HEK293 (cell line): ENCODE data around the gene ACTN4.

Source experiments
- CTCF ChIA-PET: fragments of 350-600 bp; formaldehyde crosslinking; extraction: SDS; loops from one replicate; lab custom pipeline; 2021; ENCODE audit warnings: antibody characterized with exemption; lab: Yijun Ruan, JAX
- POLR2A ChIA-PET: fragments of 300-600 bp; formaldehyde crosslinking; extraction: SDS; loops from one replicate; lab custom pipeline; 2020; ENCODE audit warnings: antibody characterized with exemption, inconsistent platforms; lab: Yijun Ruan, JAX
- H3K27ac ChIP-seq: fragments of 200-500 bp; sonication (Bioruptor generic); 2 replicates; pipeline ENCODE4 v1.5.1; 2014; ENCODE audit warnings: low read depth, low read length, control low read depth, inconsistent platforms; ENCODE audit errors: extremely low read depth
- H3K36me3 ChIP-seq, 2 experiments: fragments of 200-500 bp in 1 of 2; sonication (Bioruptor generic) in 1 of 2; 1 replicate in 1 of 2; 2 replicates in 1 of 2; pipeline ENCODE4 v1.5.1; 2014 to 2017; ENCODE audit warnings: inconsistent platforms in 2 of 2, low read length in 2 of 2; ENCODE audit not compliant: control insufficient read depth in 2 of 2, insufficient read depth in 1 of 2
- H3K4me1 ChIP-seq: fragments of 200-500 bp; sonication (Bioruptor generic); 2 replicates; pipeline ENCODE4 v1.5.1; 2014; ENCODE audit warnings: mild to moderate bottlenecking, low read length, inconsistent platforms; ENCODE audit not compliant: control insufficient read depth, insufficient read depth
- H3K4me3 ChIP-seq: 2 replicates; pipeline ENCODE4 v1.5.1; 2011; ENCODE audit warnings: low read depth, mild to moderate bottlenecking, control low read depth, low read length, moderate library complexity
- H3K9me3 ChIP-seq: fragments of 200-500 bp; sonication (Bioruptor generic); 2 replicates; pipeline ENCODE4 v1.5.1; 2014; ENCODE audit warnings: low read depth, low read length, inconsistent platforms; ENCODE audit not compliant: control insufficient read depth, insufficient read depth
- HIC1 ChIP-seq: fragments of 450-650 bp; formaldehyde crosslinking; IDR thresholded peaks from 2 replicates; pipeline ENCODE4 v1.5.1; 2016; ENCODE audit warnings: missing biosample characterization, missing genetic modification characterization
- RBAK ChIP-seq: fragments of 450-650 bp; formaldehyde crosslinking; IDR thresholded peaks from 2 replicates; pipeline ENCODE4 v1.5.1; 2016; ENCODE audit warnings: missing biosample characterization, missing genetic modification characterization
- ZBTB7A ChIP-seq: fragments of 450-650 bp; formaldehyde crosslinking; IDR thresholded peaks from 2 replicates; pipeline ENCODE4 v1.5.1; 2016; ENCODE audit warnings: low read depth, missing biosample characterization, missing genetic modification characterization
- ZNF335 ChIP-seq: fragments of 450-650 bp; formaldehyde crosslinking; conservative IDR thresholded peaks from 2 replicates; pipeline ENCODE4 v1.5.1; 2016; ENCODE audit warnings: missing biosample characterization, missing genetic modification characterization
- ZNF394 ChIP-seq: fragments of 450-650 bp; formaldehyde crosslinking; IDR thresholded peaks from 2 replicates; pipeline ENCODE4 v1.5.1; 2016; ENCODE audit warnings: missing biosample characterization, missing genetic modification characterization, mild to moderate bottlenecking, moderate library complexity, borderline replicate concordance
- ZNF48 ChIP-seq: fragments of 450-650 bp; formaldehyde crosslinking; IDR thresholded peaks from 2 replicates; pipeline ENCODE4 v1.5.1; 2016; ENCODE audit warnings: missing biosample characterization, missing genetic modification characterization
- ZNF549 ChIP-seq: fragments of 450-650 bp; IDR thresholded peaks from 2 replicates; pipeline ENCODE4 v1.5.1; 2018; ENCODE audit warnings: missing biosample characterization, missing genetic modification characterization, mild to moderate bottlenecking, inconsistent platforms, moderate library complexity
- ZNF558 ChIP-seq: fragments of 450-650 bp; formaldehyde crosslinking; IDR thresholded peaks from 2 replicates; pipeline ENCODE4 v1.5.1; 2016; ENCODE audit warnings: missing biosample characterization, missing genetic modification characterization
- ZNF561 ChIP-seq: fragments of 450-650 bp; IDR thresholded peaks from 2 replicates; pipeline ENCODE4 v1.5.1; 2018; ENCODE audit warnings: missing biosample characterization, missing genetic modification characterization, borderline replicate concordance
- ZNF600 ChIP-seq: fragments of 450-650 bp; formaldehyde crosslinking; IDR thresholded peaks from 2 replicates; pipeline ENCODE4 v1.5.1; 2016; ENCODE audit warnings: missing biosample characterization, missing genetic modification characterization
- ZNF664 ChIP-seq: fragments of 450-650 bp; formaldehyde crosslinking; IDR thresholded peaks from 2 replicates; pipeline ENCODE4 v1.5.1; 2016; ENCODE audit warnings: missing biosample characterization, missing genetic modification characterization
- TF ChIP-seq, protein P1 (sequence below): fragments of 450-650 bp; formaldehyde crosslinking; IDR thresholded peaks from 2 replicates; pipeline ENCODE4 v1.5.1; 2016; ENCODE audit warnings: missing biosample characterization, missing genetic modification characterization
- TF ChIP-seq, protein P2 (sequence below): fragments of 450-650 bp; formaldehyde crosslinking; IDR thresholded peaks from 2 replicates; pipeline ENCODE4 v1.5.1; 2016; ENCODE audit warnings: missing biosample characterization, missing genetic modification characterization
- TF ChIP-seq, protein P3 (sequence below): fragments of 450-650 bp; formaldehyde crosslinking; IDR thresholded peaks from 2 replicates; pipeline ENCODE4 v1.5.1; 2016; ENCODE audit warnings: missing biosample characterization, missing genetic modification characterization
- TF ChIP-seq, protein P4 (sequence below): fragments of 450-650 bp; formaldehyde crosslinking; IDR thresholded peaks from 2 replicates; pipeline ENCODE4 v1.5.1; 2016; ENCODE audit warnings: missing biosample characterization, missing genetic modification characterization
- TF ChIP-seq, protein P5 (sequence below): fragments of 450-650 bp; formaldehyde crosslinking; IDR thresholded peaks from 2 replicates; pipeline ENCODE4 v1.5.1; 2016; ENCODE audit warnings: missing biosample characterization, missing genetic modification characterization
- TF ChIP-seq, protein P6 (sequence below): fragments of 450-650 bp; formaldehyde crosslinking; conservative IDR thresholded peaks from 2 replicates; pipeline ENCODE4 v1.5.1; 2016; ENCODE audit warnings: low read depth, missing biosample characterization, missing genetic modification characterization

Gene ACTN4

GRCh38 chr19:38663156-38663651, 15.8 kb downstream of the ACTN4 start:
- Histone ChIP-seq H3K4me3 (no peak overlapping the region), H3K4me1 (peaks cover 76% of the 10 kb centered on the region), H3K36me3 (peaks cover 3 to 26% of the 10 kb centered on the region in 2 experiments; a peak in 2 of 3 replicates), H3K9me3 (no peaks in the 10 kb centered on the region), H3K27ac (no peak overlapping the region)
- ChIA-PET CTCF (interaction anchor here (1.0 to 1.6 kb wide), 4 partner anchors 15 to 119 kb away, joined by 4 to 8 read pairs (median 6); partner anchors contain the start of gene ACTN4), POLR2A (interaction anchor here (1.0 to 10.8 kb wide), 5 partner anchors 8 to 44 kb away, joined by 3 to 122 read pairs (median 6); partner anchors contain the start of genes ACTN4 and EIF3K)
- TF ChIP-seq ZNF48 (tag by site-specific recombination) (no peak), RBAK (tag by site-specific recombination) (no peak), ZBTB7A (tag by site-specific recombination) (no peak), ZNF335 (no peak), HIC1 (tag by site-specific recombination) (no peak), ZNF664 (tag by site-specific recombination) (no peak), ZNF549 (tag by site-specific recombination) (no peak), ZNF394 (tag by site-specific recombination) (no peak)
- TF ChIP-seq, protein P1, sequence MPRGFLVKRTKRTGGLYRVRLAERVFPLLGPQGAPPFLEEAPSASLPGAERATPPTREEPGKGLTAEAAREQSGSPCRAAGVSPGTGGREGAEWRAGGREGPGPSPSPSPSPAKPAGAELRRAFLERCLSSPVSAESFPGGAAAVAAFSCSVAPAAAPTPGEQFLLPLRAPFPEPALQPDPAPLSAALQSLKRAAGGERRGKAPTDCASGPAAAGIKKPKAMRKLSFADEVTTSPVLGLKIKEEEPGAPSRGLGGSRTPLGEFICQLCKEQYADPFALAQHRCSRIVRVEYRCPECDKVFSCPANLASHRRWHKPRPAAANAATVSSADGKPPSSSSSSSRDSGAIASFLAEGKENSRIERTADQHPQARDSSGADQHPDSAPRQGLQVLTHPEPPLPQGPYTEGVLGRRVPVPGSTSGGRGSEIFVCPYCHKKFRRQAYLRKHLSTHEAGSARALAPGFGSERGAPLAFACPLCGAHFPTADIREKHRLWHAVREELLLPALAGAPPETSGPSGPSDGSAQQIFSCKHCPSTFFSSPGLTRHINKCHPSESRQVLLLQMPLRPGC (tag by site-specific recombination) = no peak
- TF ChIP-seq, protein P2, sequence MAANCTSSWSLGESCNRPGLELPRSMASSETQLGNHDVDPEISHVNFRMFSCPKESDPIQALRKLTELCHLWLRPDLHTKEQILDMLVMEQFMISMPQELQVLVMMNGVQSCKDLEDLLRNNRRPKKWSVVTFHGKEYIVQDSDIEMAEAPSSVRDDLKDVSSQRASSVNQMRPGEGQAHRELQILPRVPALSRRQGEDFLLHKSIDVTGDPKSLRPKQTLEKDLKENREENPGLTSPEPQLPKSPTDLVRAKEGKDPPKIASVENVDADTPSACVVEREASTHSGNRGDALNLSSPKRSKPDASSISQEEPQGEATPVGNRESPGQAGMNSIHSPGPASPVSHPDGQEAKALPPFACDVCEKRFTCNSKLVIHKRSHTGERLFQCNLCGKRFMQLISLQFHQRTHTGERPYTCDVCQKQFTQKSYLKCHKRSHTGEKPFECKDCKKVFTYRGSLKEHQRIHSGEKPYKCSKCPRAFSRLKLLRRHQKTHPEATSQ (tag by site-specific recombination) = no peak

- ChIA-PET CTCF (interaction anchor here (0.7 to 3.0 kb wide), 4 partner anchors 27 to 120 kb away, joined by 3 to 13 read pairs (median 6); no protein-coding TSS in a partner anchor), POLR2A (interaction anchor here (0.7 to 10.8 kb wide), 5 partner anchors 10 to 36 kb away, joined by 3 to 122 read pairs (median 6); partner anchors contain the start of gene ACTN4)
- Histone ChIP-seq H3K4me3 (no peak overlapping the region), H3K9me3 (no peaks in the 10 kb centered on the region), H3K27ac (no peak overlapping the region; the same call in 1 of the 2 replicates), H3K36me3 (peaks cover 3 to 27% of the 10 kb centered on the region in 2 experiments; a peak in 2 of 3 replicates), H3K4me1 (peaks cover 71% of the 10 kb centered on the region)
- TF ChIP-seq ZNF558 (tag by site-specific recombination) (no peak), ZNF600 (tag by site-specific recombination) (peak; percentile 88), ZNF561 (tag by site-specific recombination) (no peak)
- TF ChIP-seq, protein P3, sequence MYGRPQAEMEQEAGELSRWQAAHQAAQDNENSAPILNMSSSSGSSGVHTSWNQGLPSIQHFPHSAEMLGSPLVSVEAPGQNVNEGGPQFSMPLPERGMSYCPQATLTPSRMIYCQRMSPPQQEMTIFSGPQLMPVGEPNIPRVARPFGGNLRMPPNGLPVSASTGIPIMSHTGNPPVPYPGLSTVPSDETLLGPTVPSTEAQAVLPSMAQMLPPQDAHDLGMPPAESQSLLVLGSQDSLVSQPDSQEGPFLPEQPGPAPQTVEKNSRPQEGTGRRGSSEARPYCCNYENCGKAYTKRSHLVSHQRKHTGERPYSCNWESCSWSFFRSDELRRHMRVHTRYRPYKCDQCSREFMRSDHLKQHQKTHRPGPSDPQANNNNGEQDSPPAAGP (tag by site-specific recombination) = 0 out of 2 replicates have a peak, but pooled peaks have one; percentile 7
- TF ChIP-seq, protein P4, sequence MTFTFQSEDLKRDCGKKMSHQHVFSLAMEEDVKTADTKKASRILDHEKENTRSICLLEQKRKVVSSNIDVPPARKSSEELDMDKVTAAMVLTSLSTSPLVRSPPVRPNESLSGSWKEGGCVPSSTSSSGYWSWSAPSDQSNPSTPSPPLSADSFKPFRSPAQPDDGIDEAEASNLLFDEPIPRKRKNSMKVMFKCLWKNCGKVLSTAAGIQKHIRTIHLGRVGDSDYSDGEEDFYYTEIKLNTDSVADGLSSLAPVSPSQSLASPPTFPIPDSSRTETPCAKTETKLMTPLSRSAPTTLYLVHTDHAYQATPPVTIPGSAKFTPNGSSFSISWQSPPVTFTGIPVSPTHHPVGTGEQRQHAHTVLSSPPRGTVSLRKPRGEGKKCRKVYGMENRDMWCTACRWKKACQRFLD (tag by site-specific recombination) = no peak
- TF ChIP-seq, protein P5, sequence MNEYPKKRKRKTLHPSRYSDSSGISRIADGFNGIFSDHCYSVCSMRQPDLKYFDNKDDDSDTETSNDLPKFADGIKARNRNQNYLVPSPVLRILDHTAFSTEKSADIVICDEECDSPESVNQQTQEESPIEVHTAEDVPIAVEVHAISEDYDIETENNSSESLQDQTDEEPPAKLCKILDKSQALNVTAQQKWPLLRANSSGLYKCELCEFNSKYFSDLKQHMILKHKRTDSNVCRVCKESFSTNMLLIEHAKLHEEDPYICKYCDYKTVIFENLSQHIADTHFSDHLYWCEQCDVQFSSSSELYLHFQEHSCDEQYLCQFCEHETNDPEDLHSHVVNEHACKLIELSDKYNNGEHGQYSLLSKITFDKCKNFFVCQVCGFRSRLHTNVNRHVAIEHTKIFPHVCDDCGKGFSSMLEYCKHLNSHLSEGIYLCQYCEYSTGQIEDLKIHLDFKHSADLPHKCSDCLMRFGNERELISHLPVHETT (tag by site-specific recombination) = no peak
- TF ChIP-seq, protein P6, sequence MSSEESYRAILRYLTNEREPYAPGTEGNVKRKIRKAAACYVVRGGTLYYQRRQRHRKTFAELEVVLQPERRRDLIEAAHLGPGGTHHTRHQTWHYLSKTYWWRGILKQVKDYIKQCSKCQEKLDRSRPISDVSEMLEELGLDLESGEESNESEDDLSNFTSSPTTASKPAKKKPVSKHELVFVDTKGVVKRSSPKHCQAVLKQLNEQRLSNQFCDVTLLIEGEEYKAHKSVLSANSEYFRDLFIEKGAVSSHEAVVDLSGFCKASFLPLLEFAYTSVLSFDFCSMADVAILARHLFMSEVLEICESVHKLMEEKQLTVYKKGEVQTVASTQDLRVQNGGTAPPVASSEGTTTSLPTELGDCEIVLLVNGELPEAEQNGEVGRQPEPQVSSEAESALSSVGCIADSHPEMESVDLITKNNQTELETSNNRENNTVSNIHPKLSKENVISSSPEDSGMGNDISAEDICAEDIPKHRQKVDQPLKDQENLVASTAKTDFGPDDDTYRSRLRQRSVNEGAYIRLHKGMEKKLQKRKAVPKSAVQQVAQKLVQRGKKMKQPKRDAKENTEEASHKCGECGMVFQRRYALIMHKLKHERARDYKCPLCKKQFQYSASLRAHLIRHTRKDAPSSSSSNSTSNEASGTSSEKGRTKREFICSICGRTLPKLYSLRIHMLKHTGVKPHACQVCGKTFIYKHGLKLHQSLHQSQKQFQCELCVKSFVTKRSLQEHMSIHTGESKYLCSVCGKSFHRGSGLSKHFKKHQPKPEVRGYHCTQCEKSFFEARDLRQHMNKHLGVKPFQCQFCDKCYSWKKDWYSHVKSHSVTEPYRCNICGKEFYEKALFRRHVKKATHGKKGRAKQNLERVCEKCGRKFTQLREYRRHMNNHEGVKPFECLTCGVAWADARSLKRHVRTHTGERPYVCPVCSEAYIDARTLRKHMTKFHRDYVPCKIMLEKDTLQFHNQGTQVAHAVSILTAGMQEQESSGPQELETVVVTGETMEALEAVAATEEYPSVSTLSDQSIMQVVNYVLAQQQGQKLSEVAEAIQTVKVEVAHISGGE (tag by site-specific recombination) = peak; percentile 73; the same call in 1 of the 2 replicates
Observed at GRCh38 chr19:38663957-38664502, 16.6 kb downstream of the ACTN4 start.
